ENCODE data around the gene FAM151A. TPM values are rescaled to one million over a fixed set of nuclear protein-coding genes. Genes with fewer than 3 reads are reported as not detected.

The FAM151A gene
- polyA plus RNA-seq, 1 donor, result 2.8 TPM

GRCh38 chr1:54603241-54603640 lies 20.1 kb downstream of the FAM151A start:
- Histone ChIP-seq H3K4me3 (ENCODE audit: low read length) (no peak overlapping the region), H3K36me3 (ENCODE audit: control insufficient read depth, insufficient read depth, low read length) (peaks cover 74% of the 10 kb centered on the region), H3K9me3 (ENCODE audit: control insufficient read depth, low read depth, low read length) (no peaks in the 10 kb centered on the region), H3K27me3 (ENCODE audit: control insufficient read depth, insufficient read depth, low read length) (no peaks in the 10 kb centered on the region), H3K4me1 (ENCODE audit: control insufficient read depth, insufficient read depth, low read length) (peaks cover 10% of the 10 kb centered on the region), H3K27ac (ENCODE audit: low read length) (no peak overlapping the region)
- DNase-seq, result no peak
- no CpG with 5 or more reads among the region's 6 CpGs for WGBS (ENCODE audit: insufficient coverage, low lambda C conversion rate)

- DNase-seq, result no peak
- Histone ChIP-seq H3K9me3 (ENCODE audit: control insufficient read depth, low read depth, low read length) (no peaks in the 10 kb centered on the region), H3K36me3 (ENCODE audit: control insufficient read depth, insufficient read depth, low read length) (peaks cover 73% of the 10 kb centered on the region), H3K4me1 (ENCODE audit: control insufficient read depth, insufficient read depth, low read length) (peaks cover 10% of the 10 kb centered on the region), H3K27ac (ENCODE audit: low read length) (no peak overlapping the region), H3K27me3 (ENCODE audit: control insufficient read depth, insufficient read depth, low read length) (no peaks in the 10 kb centered on the region), H3K4me3 (ENCODE audit: low read length) (no peak overlapping the region)
- WGBS (ENCODE audit: insufficient coverage, low lambda C conversion rate), result no CpG with 5 or more reads among the region's 18 CpGs
Measured at GRCh38 chr1:54602554-54602953, 20.8 kb downstream of the FAM151A start.

GRCh38 chr1:54601730-54602129 lies 21.6 kb downstream of the FAM151A start:
- Histone ChIP-seq H3K27ac (ENCODE audit: low read length) (no peak overlapping the region), H3K9me3 (ENCODE audit: control insufficient read depth, low read depth, low read length) (no peaks in the 10 kb centered on the region), H3K4me3 (ENCODE audit: low read length) (no peak overlapping the region), H3K4me1 (ENCODE audit: control insufficient read depth, insufficient read depth, low read length) (peaks cover 10% of the 10 kb centered on the region), H3K36me3 (ENCODE audit: control insufficient read depth, insufficient read depth, low read length) (peaks cover 72% of the 10 kb centered on the region), H3K27me3 (ENCODE audit: control insufficient read depth, insufficient read depth, low read length) (no peaks in the 10 kb centered on the region)
- DNase-seq, result no peak
- no CpG with 5 or more reads among the region's 10 CpGs for WGBS (ENCODE audit: insufficient coverage, low lambda C conversion rate)

DNA sequence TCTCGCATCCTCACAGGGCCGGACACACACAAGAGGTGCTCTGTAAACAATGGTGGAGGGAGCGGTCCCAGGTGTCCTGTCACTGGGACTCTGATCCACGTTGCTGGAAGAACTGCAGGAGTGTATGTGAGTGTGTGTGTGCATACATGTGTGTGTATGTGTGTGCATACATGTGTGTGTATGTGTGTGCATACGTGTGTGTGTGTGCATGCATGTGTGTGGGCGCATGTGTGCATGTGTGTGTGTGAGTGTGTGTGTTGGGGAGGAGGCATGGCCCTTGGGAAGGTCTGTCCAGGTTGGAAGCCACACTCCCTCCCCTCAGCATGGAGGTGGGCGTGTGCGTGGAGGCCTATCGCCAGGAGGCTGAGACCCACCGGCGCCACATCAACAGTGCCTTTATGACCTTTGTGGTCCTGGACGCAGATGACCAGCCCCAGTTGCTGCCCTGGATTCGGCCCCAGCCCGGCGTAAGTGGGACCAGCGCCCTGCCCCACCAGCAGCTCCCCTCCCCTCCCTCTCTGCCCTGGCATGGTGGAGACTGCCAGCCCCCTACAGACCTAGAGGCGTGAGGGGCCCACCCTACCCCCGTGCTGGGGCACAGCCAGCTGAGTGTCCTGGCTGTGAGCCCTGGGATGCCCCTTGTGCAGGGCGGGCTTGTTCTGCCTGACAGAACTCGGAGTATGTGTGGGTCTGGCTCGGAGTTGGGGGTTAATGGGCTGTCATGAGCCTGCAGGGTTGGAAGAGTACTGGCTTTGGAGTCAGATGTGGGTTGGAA lies 22.2 kb downstream of the FAM151A start:
- H3K9me3 ChIP-seq (ENCODE audit: control insufficient read depth, low read depth, low read length), result no peaks in the 10 kb centered on the region
- no peaks in the 10 kb centered on the region for H3K27me3 ChIP-seq (ENCODE audit: control insufficient read depth, insufficient read depth, low read length)
- H3K4me1 ChIP-seq (ENCODE audit: control insufficient read depth, insufficient read depth, low read length), result peaks cover 5% of the 10 kb centered on the region
- H3K36me3 ChIP-seq (ENCODE audit: control insufficient read depth, insufficient read depth, low read length), result peaks cover 71% of the 10 kb centered on the region
- H3K27ac ChIP-seq (ENCODE audit: low read length), result no peak overlapping the region
- DNase-seq, result no peak
- no CpG with 5 or more reads among the region's 21 CpGs for WGBS (ENCODE audit: insufficient coverage, low lambda C conversion rate)
- H3K4me3 ChIP-seq (ENCODE audit: low read length), result no peak overlapping the region

DNA sequence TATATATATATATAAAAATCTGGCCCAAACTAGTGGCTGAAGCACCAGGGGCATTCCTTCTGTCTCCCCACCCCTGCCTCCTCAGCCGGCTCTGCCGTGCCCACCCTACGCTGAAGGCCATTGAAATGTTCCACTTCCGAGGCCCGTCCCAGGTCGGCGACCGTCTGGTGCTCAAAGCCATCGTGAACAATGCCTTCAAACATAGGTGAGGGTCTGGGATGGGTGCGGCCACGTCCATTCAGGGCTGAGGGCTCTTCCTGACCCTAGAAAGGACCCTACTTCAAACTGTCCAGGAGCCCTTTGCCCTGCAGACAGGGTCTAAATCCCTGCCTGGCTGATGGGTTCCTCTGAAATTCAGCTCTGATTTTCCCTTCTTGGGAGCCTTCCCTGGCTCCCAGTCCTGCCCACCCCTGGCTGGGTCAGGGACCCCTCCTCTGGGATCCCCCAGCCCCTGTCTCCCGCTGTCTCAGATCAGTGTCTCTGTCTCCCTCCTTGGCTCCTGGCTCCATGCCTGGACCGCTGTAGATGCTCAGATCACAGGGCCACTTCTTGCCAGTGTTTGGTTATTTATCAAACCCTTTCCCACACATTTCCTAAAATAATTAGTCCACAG lies 24.0 kb downstream of the FAM151A start:
- DNase-seq, result no peak
- Histone ChIP-seq H3K4me1 (ENCODE audit: control insufficient read depth, insufficient read depth, low read length) (peaks cover 3% of the 10 kb centered on the region), H3K27ac (ENCODE audit: low read length) (no peak overlapping the region), H3K4me3 (ENCODE audit: low read length) (no peak overlapping the region), H3K36me3 (ENCODE audit: control insufficient read depth, insufficient read depth, low read length) (peaks cover 72% of the 10 kb centered on the region), H3K9me3 (ENCODE audit: control insufficient read depth, low read depth, low read length) (no peaks in the 10 kb centered on the region), H3K27me3 (ENCODE audit: control insufficient read depth, insufficient read depth, low read length) (no peaks in the 10 kb centered on the region)
- WGBS (ENCODE audit: insufficient coverage, low lambda C conversion rate), result no CpG with 5 or more reads among the region's 13 CpGs

- H3K9me3 ChIP-seq (ENCODE audit: control insufficient read depth, low read depth, low read length), result no peaks in the 10 kb centered on the region
- H3K36me3 ChIP-seq (ENCODE audit: control insufficient read depth, insufficient read depth, low read length), result peaks cover 72% of the 10 kb centered on the region
- H3K4me1 ChIP-seq (ENCODE audit: control insufficient read depth, insufficient read depth, low read length), result no peaks in the 10 kb centered on the region
- no peak overlapping the region for H3K4me3 ChIP-seq (ENCODE audit: low read length)
- no peaks in the 10 kb centered on the region for H3K27me3 ChIP-seq (ENCODE audit: control insufficient read depth, insufficient read depth, low read length)
- WGBS (ENCODE audit: insufficient coverage, low lambda C conversion rate), result 92% methylated on average over 2 of the region's 3 CpGs
- no peak overlapping the region for H3K27ac ChIP-seq (ENCODE audit: low read length)
- no peak for DNase-seq
Measured at GRCh38 chr1:54597455-54598030, 25.8 kb downstream of the FAM151A start.

DNA sequence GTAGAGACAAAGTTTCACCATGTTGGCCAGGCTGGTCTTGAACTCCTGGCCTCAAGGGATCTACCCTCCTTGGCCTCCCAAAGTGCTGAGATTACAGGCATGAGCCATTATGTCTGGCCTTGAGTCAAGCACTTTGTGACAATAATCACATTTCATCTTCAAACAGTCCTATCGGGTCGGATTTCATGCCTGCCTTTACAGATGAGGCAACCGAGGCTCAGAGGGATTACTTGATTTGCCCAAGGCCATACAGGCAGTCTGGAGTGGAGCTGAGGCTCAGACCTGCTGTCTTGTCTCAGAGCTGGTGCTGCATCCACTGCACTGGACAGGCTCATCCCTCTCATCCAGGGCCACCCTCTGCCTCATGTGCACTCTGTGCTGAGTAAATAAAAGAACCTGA lies 26.6 kb downstream of the FAM151A start:
- WGBS (ENCODE audit: insufficient coverage, low lambda C conversion rate), result no CpG with 5 or more reads among the region's 3 CpGs
- Histone ChIP-seq H3K9me3 (ENCODE audit: control insufficient read depth, low read depth, low read length) (no peaks in the 10 kb centered on the region), H3K4me1 (ENCODE audit: control insufficient read depth, insufficient read depth, low read length) (no peaks in the 10 kb centered on the region), H3K4me3 (ENCODE audit: low read length) (no peak overlapping the region), H3K36me3 (ENCODE audit: control insufficient read depth, insufficient read depth, low read length) (peaks cover 74% of the 10 kb centered on the region), H3K27me3 (ENCODE audit: control insufficient read depth, insufficient read depth, low read length) (no peaks in the 10 kb centered on the region), H3K27ac (ENCODE audit: low read length) (no peak overlapping the region)
- DNase-seq, result no peak

DNA sequence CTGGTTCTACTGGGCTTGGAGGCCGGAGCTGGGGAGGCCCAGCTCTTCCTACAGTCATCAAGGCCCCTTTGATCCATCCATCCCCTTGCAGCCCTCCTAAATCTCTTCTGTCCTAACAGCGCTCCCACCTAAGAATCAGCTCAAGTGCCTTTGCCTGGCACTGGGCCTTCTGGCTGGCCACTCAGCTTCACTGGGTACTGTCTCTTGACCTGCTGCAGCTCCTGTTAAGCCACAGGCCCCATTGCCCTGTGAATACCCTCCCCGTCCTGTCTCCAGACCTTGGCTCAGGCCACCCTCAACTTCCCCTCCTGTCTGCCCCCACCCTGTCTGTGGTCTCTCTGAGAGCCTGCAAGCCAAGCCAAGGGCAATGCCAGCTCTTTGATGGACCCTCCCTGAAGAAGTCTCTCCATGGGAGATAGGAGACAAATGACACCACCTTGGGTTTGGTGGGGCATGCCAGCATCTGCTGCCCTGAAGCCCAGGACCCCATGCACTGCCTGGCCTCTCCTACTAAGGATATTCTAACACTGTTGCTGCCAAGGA lies 27.3 kb downstream of the FAM151A start:
- Histone ChIP-seq H3K36me3 (ENCODE audit: control insufficient read depth, insufficient read depth, low read length) (peaks cover 74% of the 10 kb centered on the region), H3K4me1 (ENCODE audit: control insufficient read depth, insufficient read depth, low read length) (no peaks in the 10 kb centered on the region), H3K9me3 (ENCODE audit: control insufficient read depth, low read depth, low read length) (no peaks in the 10 kb centered on the region), H3K4me3 (ENCODE audit: low read length) (no peak overlapping the region), H3K27me3 (ENCODE audit: control insufficient read depth, insufficient read depth, low read length) (no peaks in the 10 kb centered on the region), H3K27ac (ENCODE audit: low read length) (no peak overlapping the region)
- WGBS (ENCODE audit: insufficient coverage, low lambda C conversion rate), result no CpG with 5 or more reads among the region's 3 CpGs
- DNase-seq, result no peak

DNA sequence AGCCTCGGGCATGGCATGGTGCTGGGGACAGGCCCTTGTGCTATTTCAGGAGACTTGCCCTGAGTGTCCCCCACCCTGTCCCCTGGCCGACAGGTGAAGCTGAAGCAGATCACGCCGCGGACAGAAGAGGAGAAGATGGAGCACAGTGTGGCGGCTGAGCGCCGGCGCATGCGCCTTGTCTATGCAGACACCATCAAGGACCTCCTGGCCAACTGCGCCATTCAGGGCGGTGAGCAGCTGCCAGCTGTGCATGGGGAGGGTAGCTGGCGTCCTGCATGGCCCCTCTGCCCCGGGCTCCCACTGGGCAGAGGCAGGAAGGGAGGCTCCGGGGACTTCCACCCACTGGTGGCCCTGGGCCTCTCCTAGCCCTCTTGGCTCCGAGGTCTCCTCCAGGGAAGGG lies 28.9 kb downstream of the FAM151A start:
- Histone ChIP-seq H3K36me3 (ENCODE audit: control insufficient read depth, insufficient read depth, low read length) (peaks cover 74% of the 10 kb centered on the region), H3K4me1 (ENCODE audit: control insufficient read depth, insufficient read depth, low read length) (no peaks in the 10 kb centered on the region), H3K4me3 (ENCODE audit: low read length) (no peak overlapping the region), H3K9me3 (ENCODE audit: control insufficient read depth, low read depth, low read length) (no peaks in the 10 kb centered on the region), H3K27me3 (ENCODE audit: control insufficient read depth, insufficient read depth, low read length) (no peaks in the 10 kb centered on the region), H3K27ac (ENCODE audit: low read length) (no peak overlapping the region)
- no CpG with 5 or more reads among the region's 16 CpGs for WGBS (ENCODE audit: insufficient coverage, low lambda C conversion rate)
- no peak for DNase-seq

DNA sequence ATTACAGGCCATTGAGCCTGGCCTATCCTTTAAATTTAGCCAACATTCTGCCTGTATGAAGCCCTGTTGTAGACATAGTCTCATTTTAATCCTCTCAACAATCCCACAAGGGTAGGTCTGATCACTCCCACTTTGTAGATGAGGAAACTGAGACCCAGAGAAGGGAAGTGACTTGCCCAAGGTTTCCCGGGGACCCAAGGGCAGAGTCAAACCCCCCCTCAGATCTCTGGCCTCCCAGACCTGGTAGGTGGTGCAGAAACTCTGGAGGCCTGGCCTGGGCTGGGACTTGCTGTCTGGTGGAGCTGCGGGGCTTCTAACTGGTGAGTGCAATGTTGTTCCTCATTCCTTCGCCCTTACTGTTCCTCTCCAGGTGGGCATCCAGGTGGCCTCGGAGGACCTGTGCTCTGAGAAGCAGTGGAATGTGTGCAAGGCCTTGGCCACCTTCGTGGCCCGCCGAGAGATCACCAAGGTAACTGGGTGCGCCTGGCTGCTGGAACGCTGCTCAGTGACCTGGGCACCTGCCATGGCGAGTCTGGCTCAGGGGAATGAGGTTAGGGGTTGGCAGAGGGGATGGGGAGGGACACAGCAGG lies 29.7 kb downstream of the FAM151A start:
- Histone ChIP-seq H3K27me3 (ENCODE audit: control insufficient read depth, insufficient read depth, low read length) (no peaks in the 10 kb centered on the region), H3K27ac (ENCODE audit: low read length) (no peak overlapping the region), H3K4me1 (ENCODE audit: control insufficient read depth, insufficient read depth, low read length) (no peaks in the 10 kb centered on the region), H3K36me3 (ENCODE audit: control insufficient read depth, insufficient read depth, low read length) (peaks cover 73% of the 10 kb centered on the region), H3K4me3 (ENCODE audit: low read length) (no peak overlapping the region), H3K9me3 (ENCODE audit: control insufficient read depth, low read depth, low read length) (no peaks in the 10 kb centered on the region)
- no peak for DNase-seq
- WGBS (ENCODE audit: insufficient coverage, low lambda C conversion rate), result no CpG with 5 or more reads among the region's 10 CpGs

Measured in large intestine (tissue), 3 donors.